ENCODE results near the gene VTCN1. TPM values are rescaled to one million over a fixed set of nuclear protein-coding genes. Genes with fewer than 3 reads are reported as not detected.
"Not testable (repeated sequence)": the region's sequence is repeated elsewhere in the genome, so short reads cannot be mapped to it uniquely, and the experiment has no call there.

Gene VTCN1, protein sequence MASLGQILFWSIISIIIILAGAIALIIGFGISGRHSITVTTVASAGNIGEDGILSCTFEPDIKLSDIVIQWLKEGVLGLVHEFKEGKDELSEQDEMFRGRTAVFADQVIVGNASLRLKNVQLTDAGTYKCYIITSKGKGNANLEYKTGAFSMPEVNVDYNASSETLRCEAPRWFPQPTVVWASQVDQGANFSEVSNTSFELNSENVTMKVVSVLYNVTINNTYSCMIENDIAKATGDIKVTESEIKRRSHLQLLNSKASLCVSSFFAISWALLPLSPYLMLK
- under 1 TPM in 1 of 2 donors, not detected in 1; 0.06 TPM for polyA plus RNA-seq

DNA sequence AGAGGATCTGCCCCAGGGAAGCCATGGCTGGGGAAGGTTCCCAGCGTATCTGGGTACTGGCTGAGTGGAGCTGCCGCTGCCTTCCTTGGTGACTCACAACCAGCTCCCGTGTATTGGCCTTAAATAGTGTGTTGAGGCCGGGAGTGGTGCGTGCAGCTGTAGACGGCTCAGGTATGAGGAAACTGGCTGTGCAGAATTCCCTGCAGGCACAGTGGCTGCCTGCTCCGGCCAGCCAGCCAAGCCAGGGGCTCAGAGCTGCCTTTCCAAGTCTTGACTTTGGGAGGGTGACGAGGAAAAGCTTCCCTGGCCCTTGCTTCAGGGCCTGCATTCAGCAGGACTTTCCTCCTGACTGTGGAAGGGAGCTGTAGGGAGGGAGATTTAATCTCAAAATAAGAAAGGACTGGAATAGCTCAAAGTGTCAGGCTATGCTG is at the start of gene VTCN1:
Gene VTCN1 (minus strand): TSS at position 97 of the 431 bp plus-strand sequence. CDS start 72 bp downstream, at position 25.
- H3K4me3 ChIP-seq (ENCODE audit: low read depth in 1 of 2, low read length in 2 of 2), result no peak within 1 kb of the TSS
- no peak within 1 kb of the TSS for H3K27ac ChIP-seq (ENCODE audit: low read depth in 2 of 2, low read length in 1 of 2)
- H3K4me1 ChIP-seq (ENCODE audit: control insufficient read depth in 2 of 2, insufficient read depth in 2 of 2, low read length in 1 of 2), result peaks cover 0 to 9% of the 10 kb centered on the region in 2 donors
- no peaks in the 10 kb centered on the region for H3K36me3 ChIP-seq (ENCODE audit: control insufficient read depth in 2 of 2, insufficient read depth in 2 of 2, low read length in 1 of 2)
- no peaks in the 10 kb centered on the region for H3K9me3 ChIP-seq (ENCODE audit: control insufficient read depth in 2 of 2, insufficient read depth in 1 of 2, low read depth in 1 of 2, low read length in 1 of 2)
- WGBS, 2 donors, result 54 to 61% methylated on average over 8 of the region's 8 CpGs
- H3K27me3 ChIP-seq (ENCODE audit: control insufficient read depth in 1 of 2, insufficient read depth in 2 of 2, low read length in 2 of 2), result no peaks in the 10 kb centered on the region

DNA sequence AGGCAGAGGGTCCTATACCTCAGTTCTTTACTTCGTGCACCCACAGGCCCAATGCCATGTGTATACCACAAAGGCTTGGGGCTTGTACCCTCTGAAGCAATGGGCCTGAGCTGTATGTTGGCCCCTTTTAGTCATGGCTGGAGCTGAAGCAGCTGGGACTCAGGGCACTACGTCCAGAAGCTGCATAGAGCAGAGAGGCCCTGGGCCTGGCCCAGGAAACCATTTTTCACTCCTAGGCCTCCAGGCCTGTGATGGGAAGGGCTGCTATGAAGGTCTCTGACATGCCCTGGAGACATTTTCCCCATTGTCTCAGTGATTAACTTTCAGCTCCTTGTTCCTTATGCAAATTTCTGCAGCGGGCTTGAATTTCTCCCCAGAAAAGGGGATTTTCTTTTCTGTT is 48.1 kb upstream of the VTCN1 start:
- Histone ChIP-seq H3K9me3 (ENCODE audit: control insufficient read depth in 2 of 2, insufficient read depth in 1 of 2, low read depth in 1 of 2, low read length in 1 of 2) (no peaks in the 10 kb centered on the region), H3K36me3 (ENCODE audit: control insufficient read depth in 2 of 2, insufficient read depth in 2 of 2, low read length in 1 of 2) (no peaks in the 10 kb centered on the region), H3K27me3 (ENCODE audit: control insufficient read depth in 1 of 2, insufficient read depth in 2 of 2, low read length in 2 of 2) (peaks cover 0 to 2% of the 10 kb centered on the region in 2 donors), H3K27ac (ENCODE audit: low read depth in 2 of 2, low read length in 1 of 2) (no peak overlapping the region), H3K4me1 (ENCODE audit: control insufficient read depth in 2 of 2, insufficient read depth in 2 of 2, low read length in 1 of 2) (no peaks in the 10 kb centered on the region), H3K4me3 (ENCODE audit: low read depth in 1 of 2, low read length in 2 of 2) (no peak overlapping the region)
- 88 to 90% methylated on average over 3 of the region's 3 CpGs for WGBS, 2 donors

DNA sequence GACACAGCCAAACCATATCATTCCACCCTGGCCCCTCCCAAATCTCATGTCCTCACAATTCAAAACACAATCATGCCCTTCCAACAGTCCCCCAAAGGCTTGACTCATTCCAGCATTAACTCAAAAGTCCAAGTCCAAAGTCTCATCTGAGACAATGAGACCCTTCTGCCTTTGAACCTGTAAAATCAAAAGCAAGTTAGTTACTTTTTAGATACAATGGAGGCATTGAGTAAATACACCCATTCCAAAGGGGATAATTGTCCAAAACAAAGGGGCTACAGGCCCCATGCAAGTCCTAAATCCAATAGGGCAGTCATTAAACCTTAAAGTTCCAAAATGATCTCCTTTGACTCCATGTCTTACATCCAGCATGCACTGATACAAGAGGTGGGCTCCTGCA is 47.3 kb upstream of the VTCN1 start:
- H3K4me1 ChIP-seq (ENCODE audit: control insufficient read depth in 2 of 2, insufficient read depth in 2 of 2, low read length in 1 of 2), result not testable (repeated sequence)

DNA sequence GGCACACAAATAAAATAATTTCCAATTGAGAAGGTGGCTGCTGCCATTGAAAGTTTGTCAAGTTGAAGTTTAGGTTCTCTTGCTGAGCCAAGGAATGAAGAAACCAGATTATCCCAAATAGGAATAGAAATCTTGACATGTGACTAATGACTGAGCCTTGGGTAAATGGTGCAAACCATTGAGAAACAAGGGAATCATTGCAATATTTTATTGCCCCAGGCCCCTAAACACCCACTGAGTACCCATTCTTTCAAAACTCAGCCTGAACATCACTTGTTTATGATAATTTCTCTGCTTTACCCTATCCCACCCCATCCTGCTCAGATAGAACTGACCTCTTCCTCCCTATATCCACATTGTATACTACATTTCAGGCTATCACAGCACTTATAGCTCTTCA is 46.6 kb upstream of the VTCN1 start:
- Histone ChIP-seq H3K27me3 (ENCODE audit: control insufficient read depth in 1 of 2, insufficient read depth in 2 of 2, low read length in 2 of 2) (peaks cover 0 to 2% of the 10 kb centered on the region in 2 donors), H3K27ac (ENCODE audit: low read depth in 2 of 2, low read length in 1 of 2) (no peak overlapping the region), H3K36me3 (ENCODE audit: control insufficient read depth in 2 of 2, insufficient read depth in 2 of 2, low read length in 1 of 2) (no peaks in the 10 kb centered on the region), H3K4me3 (ENCODE audit: low read depth in 1 of 2, low read length in 2 of 2) (no peak overlapping the region), H3K9me3 (ENCODE audit: control insufficient read depth in 2 of 2, insufficient read depth in 1 of 2, low read depth in 1 of 2, low read length in 1 of 2) (no peaks in the 10 kb centered on the region), H3K4me1 (ENCODE audit: control insufficient read depth in 2 of 2, insufficient read depth in 2 of 2, low read length in 1 of 2) (no peaks in the 10 kb centered on the region)

More for the DNA sequence above, 47.3 kb upstream of the VTCN1 start:
- not testable (repeated sequence) for H3K27ac ChIP-seq (ENCODE audit: low read depth in 2 of 2, low read length in 1 of 2); H3K27me3 ChIP-seq (ENCODE audit: control insufficient read depth in 1 of 2, insufficient read depth in 2 of 2, low read length in 2 of 2); H3K4me3 ChIP-seq (ENCODE audit: low read depth in 1 of 2, low read length in 2 of 2); H3K36me3 ChIP-seq (ENCODE audit: control insufficient read depth in 2 of 2, insufficient read depth in 2 of 2, low read length in 1 of 2); H3K9me3 ChIP-seq (ENCODE audit: control insufficient read depth in 2 of 2, insufficient read depth in 1 of 2, low read depth in 1 of 2, low read length in 1 of 2)

DNA sequence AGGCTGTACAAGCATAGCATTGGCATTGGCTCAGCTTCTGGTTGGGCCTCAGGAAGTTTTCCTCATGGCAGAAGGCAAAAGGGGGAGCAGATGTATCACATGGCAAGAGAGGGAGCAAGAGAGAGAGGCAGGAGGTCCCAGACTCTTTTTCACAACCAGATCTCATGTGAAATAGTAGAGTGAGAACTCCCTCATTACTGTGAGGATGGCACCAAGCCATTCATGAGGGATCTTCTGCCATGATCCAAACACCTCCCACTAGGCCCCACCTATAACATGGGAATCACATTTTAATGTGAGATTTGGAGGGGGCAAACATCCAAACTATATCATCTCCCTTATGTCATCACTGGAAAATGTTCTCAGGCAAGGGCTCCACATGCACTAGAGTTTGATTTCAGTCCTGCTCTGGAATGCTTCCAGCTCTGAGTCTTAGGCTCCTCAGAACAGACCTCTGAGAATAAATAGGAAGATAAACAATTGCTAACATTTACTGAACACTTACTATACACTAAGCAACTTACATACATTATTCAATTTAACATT is 39.4 kb upstream of the VTCN1 start:
- Histone ChIP-seq H3K36me3 (ENCODE audit: control insufficient read depth in 2 of 2, insufficient read depth in 2 of 2, low read length in 1 of 2) (no peaks in the 10 kb centered on the region), H3K27ac (ENCODE audit: low read depth in 2 of 2, low read length in 1 of 2) (no peak overlapping the region), H3K9me3 (ENCODE audit: control insufficient read depth in 2 of 2, insufficient read depth in 1 of 2, low read depth in 1 of 2, low read length in 1 of 2) (no peaks in the 10 kb centered on the region), H3K27me3 (ENCODE audit: control insufficient read depth in 1 of 2, insufficient read depth in 2 of 2, low read length in 2 of 2) (no peaks in the 10 kb centered on the region), H3K4me1 (ENCODE audit: control insufficient read depth in 2 of 2, insufficient read depth in 2 of 2, low read length in 1 of 2) (no peaks in the 10 kb centered on the region), H3K4me3 (ENCODE audit: low read depth in 1 of 2, low read length in 2 of 2) (no peak overlapping the region)

DNA sequence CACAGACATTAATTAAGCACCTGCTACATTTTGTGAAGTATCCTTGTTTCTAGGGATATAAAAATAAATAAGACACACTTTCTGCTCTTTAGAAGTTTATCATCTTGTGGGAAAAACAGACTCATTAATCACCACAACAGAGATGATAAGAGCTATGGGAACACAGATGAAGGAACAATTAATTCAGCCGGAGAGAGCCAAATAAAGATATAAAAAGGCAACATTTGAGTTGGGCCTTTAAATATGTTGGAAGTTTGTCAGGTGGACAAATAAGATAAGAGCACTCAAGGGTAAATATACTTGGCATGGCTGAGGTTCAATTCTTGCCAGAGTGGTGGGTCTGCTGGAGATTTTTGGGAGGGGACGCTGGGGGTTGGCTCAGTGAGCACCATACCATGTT is 34.2 kb upstream of the VTCN1 start:
- Histone ChIP-seq H3K4me1 (ENCODE audit: control insufficient read depth in 2 of 2, insufficient read depth in 2 of 2, low read length in 1 of 2) (no peaks in the 10 kb centered on the region), H3K27me3 (ENCODE audit: control insufficient read depth in 1 of 2, insufficient read depth in 2 of 2, low read length in 2 of 2) (no peaks in the 10 kb centered on the region), H3K9me3 (ENCODE audit: control insufficient read depth in 2 of 2, insufficient read depth in 1 of 2, low read depth in 1 of 2, low read length in 1 of 2) (no peaks in the 10 kb centered on the region), H3K36me3 (ENCODE audit: control insufficient read depth in 2 of 2, insufficient read depth in 2 of 2, low read length in 1 of 2) (no peaks in the 10 kb centered on the region), H3K4me3 (ENCODE audit: low read depth in 1 of 2, low read length in 2 of 2) (no peak overlapping the region), H3K27ac (ENCODE audit: low read depth in 2 of 2, low read length in 1 of 2) (no peak overlapping the region)
- 55 to 74% methylated on average over 2 of the region's 2 CpGs for WGBS, 2 donors

DNA sequence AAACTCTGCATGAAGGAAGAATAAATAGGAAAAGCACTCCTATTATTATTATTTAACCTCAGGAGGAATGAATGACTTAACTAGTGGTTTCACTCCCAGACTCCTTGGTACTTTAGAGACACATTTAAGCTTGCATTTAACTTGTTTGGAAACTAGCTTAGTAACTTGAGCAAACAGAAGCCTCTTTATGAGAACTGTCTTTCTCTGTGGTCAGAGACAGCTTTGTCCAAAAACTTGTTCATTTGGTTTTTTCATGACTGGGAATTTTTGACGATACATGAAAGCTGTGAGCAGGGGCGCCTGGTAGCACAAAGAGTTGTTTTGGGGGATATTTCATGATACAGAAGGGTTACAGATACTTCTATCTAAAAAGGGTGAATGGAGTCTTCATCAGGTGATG is 33.6 kb upstream of the VTCN1 start:
- H3K27me3 ChIP-seq (ENCODE audit: control insufficient read depth in 1 of 2, insufficient read depth in 2 of 2, low read length in 2 of 2), result no peaks in the 10 kb centered on the region
- no peak overlapping the region for H3K27ac ChIP-seq (ENCODE audit: low read depth in 2 of 2, low read length in 1 of 2)
- no peaks in the 10 kb centered on the region for H3K9me3 ChIP-seq (ENCODE audit: control insufficient read depth in 2 of 2, insufficient read depth in 1 of 2, low read depth in 1 of 2, low read length in 1 of 2)
- 77 to 81% methylated on average over 2 of the region's 2 CpGs for WGBS, 2 donors
- H3K4me3 ChIP-seq (ENCODE audit: low read depth in 1 of 2, low read length in 2 of 2), result no peak overlapping the region
- no peaks in the 10 kb centered on the region for H3K36me3 ChIP-seq (ENCODE audit: control insufficient read depth in 2 of 2, insufficient read depth in 2 of 2, low read length in 1 of 2)
- no peaks in the 10 kb centered on the region for H3K4me1 ChIP-seq (ENCODE audit: control insufficient read depth in 2 of 2, insufficient read depth in 2 of 2, low read length in 1 of 2)

DNA sequence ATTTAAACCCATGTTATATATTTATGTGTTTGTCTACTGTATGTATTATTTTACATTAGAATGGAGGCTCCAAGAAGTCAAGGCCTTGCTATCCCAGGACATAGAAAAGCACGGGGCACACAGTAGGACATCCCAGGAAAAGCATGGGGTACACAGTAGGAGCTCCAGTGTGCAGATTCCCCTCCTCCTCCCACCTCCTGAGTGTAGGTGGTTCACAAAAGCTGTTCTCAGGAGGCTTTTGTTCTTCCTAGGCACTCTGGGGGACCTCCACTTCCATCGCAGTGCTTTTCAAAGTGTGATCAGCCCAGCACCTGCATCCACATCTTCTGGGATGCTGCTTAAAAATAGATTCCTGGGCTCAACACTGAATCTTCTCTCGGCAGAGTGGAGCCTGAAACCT is 30.8 kb upstream of the VTCN1 start:
- 78 to 80% methylated on average over 3 of the region's 3 CpGs for WGBS, 2 donors
- H3K36me3 ChIP-seq (ENCODE audit: control insufficient read depth in 2 of 2, insufficient read depth in 2 of 2, low read length in 1 of 2), result no peaks in the 10 kb centered on the region
- H3K27me3 ChIP-seq (ENCODE audit: control insufficient read depth in 1 of 2, insufficient read depth in 2 of 2, low read length in 2 of 2), result no peaks in the 10 kb centered on the region
- no peaks in the 10 kb centered on the region for H3K4me1 ChIP-seq (ENCODE audit: control insufficient read depth in 2 of 2, insufficient read depth in 2 of 2, low read length in 1 of 2)
- no peak overlapping the region for H3K4me3 ChIP-seq (ENCODE audit: low read depth in 1 of 2, low read length in 2 of 2)
- H3K27ac ChIP-seq (ENCODE audit: low read depth in 2 of 2, low read length in 1 of 2), result no peak overlapping the region
- H3K9me3 ChIP-seq (ENCODE audit: control insufficient read depth in 2 of 2, insufficient read depth in 1 of 2, low read depth in 1 of 2, low read length in 1 of 2), result no peaks in the 10 kb centered on the region

DNA sequence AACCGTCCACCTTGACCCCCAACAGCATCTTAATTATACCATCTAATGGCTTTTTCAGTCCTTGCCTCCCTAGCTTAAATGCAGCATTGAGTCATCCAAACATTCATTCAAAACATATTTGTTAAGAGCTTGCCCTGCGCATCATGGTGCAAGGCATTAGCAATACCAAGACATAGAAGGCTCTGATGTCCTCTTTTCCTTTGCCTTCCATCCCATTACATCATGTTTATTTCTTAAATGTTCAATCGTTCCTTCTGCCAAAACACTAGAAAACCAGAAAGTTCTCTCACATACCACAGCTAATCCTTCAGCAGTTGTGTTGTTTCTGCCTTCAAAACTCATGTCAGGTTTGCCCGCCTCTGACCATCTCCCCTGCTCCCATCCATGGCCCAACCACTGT is 29.8 kb upstream of the VTCN1 start:
- H3K4me1 ChIP-seq (ENCODE audit: control insufficient read depth in 2 of 2, insufficient read depth in 2 of 2, low read length in 1 of 2), result no peaks in the 10 kb centered on the region
- no peak overlapping the region for H3K4me3 ChIP-seq (ENCODE audit: low read depth in 1 of 2, low read length in 2 of 2)
- no peaks in the 10 kb centered on the region for H3K9me3 ChIP-seq (ENCODE audit: control insufficient read depth in 2 of 2, insufficient read depth in 1 of 2, low read depth in 1 of 2, low read length in 1 of 2)
- H3K27ac ChIP-seq (ENCODE audit: low read depth in 2 of 2, low read length in 1 of 2), result no peak overlapping the region
- no peaks in the 10 kb centered on the region for H3K27me3 ChIP-seq (ENCODE audit: control insufficient read depth in 1 of 2, insufficient read depth in 2 of 2, low read length in 2 of 2)
- 81 to 87% methylated on average over 4 of the region's 4 CpGs for WGBS, 2 donors
- H3K36me3 ChIP-seq (ENCODE audit: control insufficient read depth in 2 of 2, insufficient read depth in 2 of 2, low read length in 1 of 2), result no peaks in the 10 kb centered on the region

DNA sequence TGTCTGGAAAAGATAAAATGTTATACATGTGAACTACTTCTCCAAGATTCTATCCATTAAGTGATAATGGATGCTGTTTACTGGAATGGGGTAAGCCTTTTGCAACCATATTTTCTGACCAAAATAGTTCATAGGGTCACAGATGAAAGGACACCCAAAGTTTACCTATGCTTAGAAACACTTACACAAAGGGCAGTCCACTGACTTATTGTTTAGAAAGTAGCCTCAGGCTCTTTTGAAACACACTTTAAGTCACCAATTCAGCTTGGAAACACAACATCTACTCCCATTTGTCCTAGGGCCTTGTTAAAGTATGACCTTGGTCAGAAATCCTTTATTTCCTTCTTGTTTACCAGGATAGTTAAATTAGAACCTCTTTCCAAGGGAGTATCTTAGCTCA is 28.7 kb upstream of the VTCN1 start:
- Histone ChIP-seq H3K4me1 (ENCODE audit: control insufficient read depth in 2 of 2, insufficient read depth in 2 of 2, low read length in 1 of 2) (no peaks in the 10 kb centered on the region), H3K9me3 (ENCODE audit: control insufficient read depth in 2 of 2, insufficient read depth in 1 of 2, low read depth in 1 of 2, low read length in 1 of 2) (no peaks in the 10 kb centered on the region), H3K27me3 (ENCODE audit: control insufficient read depth in 1 of 2, insufficient read depth in 2 of 2, low read length in 2 of 2) (no peaks in the 10 kb centered on the region), H3K4me3 (ENCODE audit: low read depth in 1 of 2, low read length in 2 of 2) (no peak overlapping the region), H3K36me3 (ENCODE audit: control insufficient read depth in 2 of 2, insufficient read depth in 2 of 2, low read length in 1 of 2) (no peaks in the 10 kb centered on the region), H3K27ac (ENCODE audit: low read depth in 2 of 2, low read length in 1 of 2) (no peak overlapping the region)

All from esophagus (tissue), 2 donors.